Measurements from ENCODE around the gene AGA. TPM values are rescaled to one million over a fixed set of nuclear protein-coding genes. Genes with fewer than 3 reads are reported as not detected.

The AGA gene
- total RNA-seq (9.3 TPM), polyA plus RNA-seq (ENCODE audit: insufficient read depth in 1 of 8, insufficient read length in 8 of 8, low replicate concordance in 1 of 8) (1 to 10 TPM; 3.9 to 9.4 (median 6.7) TPM)
- long read RNA-seq, donor 1, partial matches to known transcripts = 0 of 2 reads
- long read RNA-seq, donor 1, other reads (novel, unspliced or antisense) = 0 of 2 reads
- long read RNA-seq, donor 2 = 0 reads
- long read RNA-seq, donor 3, partial matches to known transcripts = 0 of 4 reads
- long read RNA-seq, donor 3, other reads (novel, unspliced or antisense) = 0 of 4 reads
- long read RNA-seq, donor 4 = 0 reads
- long read RNA-seq, donor 5, partial matches to known transcripts = 0 of 2 reads
- long read RNA-seq, donor 5, other reads (novel, unspliced or antisense) = 0 of 2 reads
- long read RNA-seq, donor 6, transcript AGA-201 (9 exons, 2,107 nt) = major isoform, 5 of 5 reads
- long read RNA-seq, donor 6, partial matches to known transcripts = 0 of 5 reads
- long read RNA-seq, donor 6, other reads (novel, unspliced or antisense) = 0 of 5 reads
- long read RNA-seq, donor 7, partial matches to known transcripts = 0 of 4 reads
- long read RNA-seq, donor 7, other reads (novel, unspliced or antisense) = 0 of 4 reads
- long read RNA-seq, donor 8, partial matches to known transcripts = 0 of 3 reads
- long read RNA-seq, donor 8, other reads (novel, unspliced or antisense) = 0 of 3 reads
- long read RNA-seq, donor 9 = 0 reads
- long read RNA-seq, donor 10, partial matches to known transcripts = 0 of 1 reads
- long read RNA-seq, donor 10, other reads (novel, unspliced or antisense) = 0 of 1 reads
- long read RNA-seq, donor 11, partial matches to known transcripts = 0 of 1 reads
- long read RNA-seq, donor 11, other reads (novel, unspliced or antisense) = 0 of 1 reads

DNA sequence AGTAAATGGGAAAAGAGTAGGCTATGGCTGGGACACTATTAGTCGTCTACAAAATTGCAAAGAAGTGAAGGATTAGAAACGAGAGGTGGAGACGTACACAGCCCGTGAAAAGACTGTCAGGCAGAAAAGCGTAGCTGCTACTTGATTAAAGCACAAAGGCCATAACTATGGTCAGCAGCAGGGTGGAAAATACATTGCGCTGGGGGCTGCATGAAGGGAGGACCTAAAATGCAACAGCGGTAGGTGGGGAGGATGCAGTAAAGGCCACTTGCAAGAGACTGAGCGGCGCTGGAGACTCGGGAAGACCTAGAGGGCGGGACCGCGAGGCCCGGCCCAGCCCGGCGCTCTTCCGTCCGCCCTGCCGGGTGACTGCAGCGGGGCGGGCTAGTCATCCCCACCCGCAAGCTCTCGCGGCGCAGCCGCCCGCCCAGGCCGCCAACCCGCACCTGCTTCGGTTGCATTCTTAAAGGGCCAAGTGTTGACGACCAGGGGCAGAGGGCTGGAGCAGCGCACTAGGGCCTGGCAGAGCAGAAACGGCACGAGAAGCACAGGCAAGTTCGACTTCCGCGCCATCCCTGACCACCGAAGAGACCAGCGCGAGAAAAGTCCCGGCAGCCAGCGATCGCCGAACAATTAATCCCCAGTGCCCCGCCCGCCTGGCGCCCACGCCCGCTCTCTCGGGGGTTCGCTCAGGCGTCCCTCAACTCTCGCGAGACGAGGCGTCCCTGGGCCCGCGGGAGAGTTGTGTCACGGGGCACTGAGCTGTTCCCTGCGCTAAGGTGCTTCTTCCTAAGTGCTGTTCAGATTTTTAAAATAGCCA lies at the start of gene AGA:
TSS of gene AGA (minus strand) at position 635 of the 820 bp plus-strand sequence. CDS start at position 573, 62 bp downstream.
- H3K4me1 ChIP-seq (ENCODE audit: control insufficient read depth, insufficient read depth, low read length) = peaks cover 6% of the 10 kb centered on the region
- DNase-seq = peak; percentile 96
- H3K9me3 ChIP-seq (replicated peaks; ENCODE audit: control insufficient read depth, low read depth, low read length) = no peaks in the 10 kb centered on the region
- peak within 1 kb of the TSS; percentile 64 for H3K4me3 ChIP-seq (ENCODE audit: low read length)
- under 1% methylated on average over 56 of the region's 60 CpGs for WGBS (ENCODE audit: insufficient coverage)
- H3K27ac ChIP-seq (ENCODE audit: low read length) = peak within 1 kb of the TSS; percentile 94
- H3K36me3 ChIP-seq (ENCODE audit: control insufficient read depth, insufficient read depth, low read length) = no peaks in the 10 kb centered on the region
- no peaks in the 10 kb centered on the region for H3K27me3 ChIP-seq (ENCODE audit: control insufficient read depth, insufficient read depth, low read length)

GRCh38 chr4:177492022-177492421 lies 49.8 kb upstream of the AGA start:
- Histone ChIP-seq H3K27me3 (ENCODE audit: control insufficient read depth, insufficient read depth, low read length) (no peaks in the 10 kb centered on the region), H3K9me3 (replicated peaks; ENCODE audit: control insufficient read depth, low read depth, low read length) (no peaks in the 10 kb centered on the region), H3K27ac (ENCODE audit: low read length) (no peak overlapping the region), H3K36me3 (ENCODE audit: control insufficient read depth, insufficient read depth, low read length) (no peaks in the 10 kb centered on the region), H3K4me3 (ENCODE audit: low read length) (no peak overlapping the region), H3K4me1 (ENCODE audit: control insufficient read depth, insufficient read depth, low read length) (no peaks in the 10 kb centered on the region)
- no peak for DNase-seq
- no CpG with 5 or more reads among the region's 5 CpGs for WGBS (ENCODE audit: insufficient coverage)

- Histone ChIP-seq H3K9me3 (replicated peaks; ENCODE audit: control insufficient read depth, low read depth, low read length) (no peaks in the 10 kb centered on the region), H3K4me3 (ENCODE audit: low read length) (no peak overlapping the region), H3K27ac (ENCODE audit: low read length) (no peak overlapping the region), H3K27me3 (ENCODE audit: control insufficient read depth, insufficient read depth, low read length) (no peaks in the 10 kb centered on the region), H3K4me1 (ENCODE audit: control insufficient read depth, insufficient read depth, low read length) (no peaks in the 10 kb centered on the region), H3K36me3 (ENCODE audit: control insufficient read depth, insufficient read depth, low read length) (no peaks in the 10 kb centered on the region)
- WGBS (ENCODE audit: insufficient coverage) = 56% methylated on average over 1 of the region's 2 CpGs
- DNase-seq = no peak
Observed at GRCh38 chr4:177490769-177491168, 48.5 kb upstream of the AGA start.

DNA sequence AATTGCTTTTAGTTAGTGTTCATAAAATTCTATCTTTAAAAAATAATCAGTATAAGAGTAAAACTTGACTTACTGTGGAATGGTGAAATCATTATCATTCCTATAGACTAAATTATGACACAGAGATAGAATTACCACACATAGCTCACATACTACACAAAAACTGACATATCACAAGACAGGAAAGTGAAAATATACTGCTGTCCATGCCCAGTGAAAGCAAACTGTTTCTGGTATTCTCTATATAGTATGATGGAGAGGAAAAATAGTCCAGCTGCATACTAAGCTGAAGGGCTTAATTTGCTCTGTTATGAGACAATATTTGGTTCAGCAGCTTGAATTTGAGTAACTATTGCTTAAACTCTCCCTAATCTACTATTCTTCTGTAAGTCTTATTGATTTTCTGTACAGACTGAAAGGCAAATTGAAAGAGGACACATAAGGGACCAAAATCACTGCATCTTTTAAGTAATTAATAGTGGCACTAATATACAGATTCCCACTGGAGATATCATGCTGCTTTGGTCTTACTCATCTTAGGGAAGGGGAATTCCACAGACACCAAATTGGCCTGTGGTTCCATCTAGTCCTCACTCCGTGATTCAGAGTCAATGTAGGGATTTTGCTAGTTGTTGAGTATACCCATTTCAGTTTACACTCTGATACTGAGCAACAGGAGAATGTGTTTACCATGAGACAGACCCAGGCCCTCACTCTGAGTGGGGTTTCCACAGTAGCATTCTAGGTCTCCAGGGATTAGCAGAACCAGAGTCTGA lies 47.4 kb upstream of the AGA start:
- H3K27me3 ChIP-seq (ENCODE audit: control insufficient read depth, insufficient read depth, low read length) = no peaks in the 10 kb centered on the region
- WGBS (ENCODE audit: insufficient coverage) = no CpG with 5 or more reads among the region's 1 CpG

GRCh38 chr4:177487977-177488376 lies 45.7 kb upstream of the AGA start:
- Histone ChIP-seq H3K27ac (ENCODE audit: low read length) (no peak overlapping the region), H3K9me3 (replicated peaks; ENCODE audit: control insufficient read depth, low read depth, low read length) (no peaks in the 10 kb centered on the region), H3K36me3 (ENCODE audit: control insufficient read depth, insufficient read depth, low read length) (no peaks in the 10 kb centered on the region), H3K27me3 (ENCODE audit: control insufficient read depth, insufficient read depth, low read length) (no peaks in the 10 kb centered on the region), H3K4me1 (ENCODE audit: control insufficient read depth, insufficient read depth, low read length) (no peaks in the 10 kb centered on the region), H3K4me3 (ENCODE audit: low read length) (no peak overlapping the region)
- DNase-seq = no peak
- no CpG with 5 or more reads among the region's 1 CpG for WGBS (ENCODE audit: insufficient coverage)

More for the DNA sequence above, 47.4 kb upstream of the AGA start:
- H3K4me1 ChIP-seq (ENCODE audit: control insufficient read depth, insufficient read depth, low read length) = no peaks in the 10 kb centered on the region
- no peaks in the 10 kb centered on the region for H3K36me3 ChIP-seq (ENCODE audit: control insufficient read depth, insufficient read depth, low read length)
- H3K27ac ChIP-seq (ENCODE audit: low read length) = no peak overlapping the region
- H3K4me3 ChIP-seq (ENCODE audit: low read length) = no peak overlapping the region
- DNase-seq = peak; percentile 5
- no peaks in the 10 kb centered on the region for H3K9me3 ChIP-seq (replicated peaks; ENCODE audit: control insufficient read depth, low read depth, low read length)

DNA sequence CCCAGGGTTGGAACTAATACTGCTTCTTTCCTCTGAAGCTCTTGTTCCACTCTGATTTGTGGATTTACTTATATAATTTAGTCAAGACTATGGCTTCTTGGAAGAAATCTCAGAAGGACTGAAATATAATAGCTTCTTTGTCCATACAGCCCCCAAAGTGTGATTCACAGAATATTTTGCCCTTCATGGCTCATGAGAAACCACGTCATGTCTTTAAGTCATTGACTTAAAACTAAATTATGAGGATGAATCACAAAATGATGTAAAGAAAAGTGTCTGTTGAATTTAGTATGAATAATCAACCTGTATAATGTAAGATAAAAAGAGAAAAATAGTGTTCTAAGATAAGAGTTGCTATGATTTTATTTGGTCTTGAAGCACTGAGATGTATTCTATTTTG lies 43.3 kb upstream of the AGA start:
- no CpG with 5 or more reads among the region's 1 CpG for WGBS (ENCODE audit: insufficient coverage)

GRCh38 chr4:177484613-177485021 lies 42.4 kb upstream of the AGA start:
- DNase-seq = no peak

More for the DNA sequence above, 43.3 kb upstream of the AGA start:
- Histone ChIP-seq H3K27me3 (ENCODE audit: control insufficient read depth, insufficient read depth, low read length) (no peaks in the 10 kb centered on the region), H3K36me3 (ENCODE audit: control insufficient read depth, insufficient read depth, low read length) (no peaks in the 10 kb centered on the region), H3K4me3 (ENCODE audit: low read length) (no peak overlapping the region), H3K4me1 (ENCODE audit: control insufficient read depth, insufficient read depth, low read length) (no peaks in the 10 kb centered on the region), H3K27ac (ENCODE audit: low read length) (no peak overlapping the region), H3K9me3 (replicated peaks; ENCODE audit: control insufficient read depth, low read depth, low read length) (no peaks in the 10 kb centered on the region)
- DNase-seq = no peak

DNA sequence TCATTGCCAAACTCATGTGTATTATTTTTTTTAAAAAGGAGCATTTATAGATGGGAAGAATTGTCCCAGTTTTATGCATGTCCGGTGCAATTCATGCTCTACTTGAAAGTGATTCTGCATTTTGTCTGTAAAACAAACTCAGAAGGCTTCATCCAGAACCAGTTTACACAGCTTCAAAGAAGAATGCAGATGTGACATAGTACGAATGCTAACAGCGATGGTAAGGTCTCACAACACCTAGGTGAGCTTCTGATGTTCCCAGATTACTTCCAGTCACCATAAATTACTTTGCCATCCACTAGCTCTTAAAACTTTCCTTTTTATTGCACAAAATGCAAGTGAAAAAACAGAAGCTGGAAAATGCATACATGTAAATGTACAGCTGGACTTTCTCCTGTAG lies 41.5 kb upstream of the AGA start:
- no peaks in the 10 kb centered on the region for H3K9me3 ChIP-seq (replicated peaks; ENCODE audit: control insufficient read depth, low read depth, low read length)
- DNase-seq = no peak
- no peak overlapping the region for H3K4me3 ChIP-seq (ENCODE audit: low read length)
- H3K27ac ChIP-seq (ENCODE audit: low read length) = no peak overlapping the region
- H3K36me3 ChIP-seq (ENCODE audit: control insufficient read depth, insufficient read depth, low read length) = no peaks in the 10 kb centered on the region
- no CpG with 5 or more reads among the region's 3 CpGs for WGBS (ENCODE audit: insufficient coverage)
- H3K27me3 ChIP-seq (ENCODE audit: control insufficient read depth, insufficient read depth, low read length) = no peaks in the 10 kb centered on the region
- no peaks in the 10 kb centered on the region for H3K4me1 ChIP-seq (ENCODE audit: control insufficient read depth, insufficient read depth, low read length)

More at GRCh38 chr4:177484613-177485021, 42.4 kb upstream of the AGA start:
- 80% methylated on average over 1 of the region's 1 CpG for whole genome bisulfite sequencing (ENCODE audit: insufficient coverage)
- H3K4me1 ChIP-seq (ENCODE audit: control insufficient read depth, insufficient read depth, low read length) = no peaks in the 10 kb centered on the region
- H3K4me3 ChIP-seq (ENCODE audit: low read length) = no peak overlapping the region
- no peaks in the 10 kb centered on the region for H3K27me3 ChIP-seq (ENCODE audit: control insufficient read depth, insufficient read depth, low read length)
- H3K36me3 ChIP-seq (ENCODE audit: control insufficient read depth, insufficient read depth, low read length) = no peaks in the 10 kb centered on the region
- H3K9me3 ChIP-seq (replicated peaks; ENCODE audit: control insufficient read depth, low read depth, low read length) = no peaks in the 10 kb centered on the region
- no peak overlapping the region for H3K27ac ChIP-seq (ENCODE audit: low read length)

DNA sequence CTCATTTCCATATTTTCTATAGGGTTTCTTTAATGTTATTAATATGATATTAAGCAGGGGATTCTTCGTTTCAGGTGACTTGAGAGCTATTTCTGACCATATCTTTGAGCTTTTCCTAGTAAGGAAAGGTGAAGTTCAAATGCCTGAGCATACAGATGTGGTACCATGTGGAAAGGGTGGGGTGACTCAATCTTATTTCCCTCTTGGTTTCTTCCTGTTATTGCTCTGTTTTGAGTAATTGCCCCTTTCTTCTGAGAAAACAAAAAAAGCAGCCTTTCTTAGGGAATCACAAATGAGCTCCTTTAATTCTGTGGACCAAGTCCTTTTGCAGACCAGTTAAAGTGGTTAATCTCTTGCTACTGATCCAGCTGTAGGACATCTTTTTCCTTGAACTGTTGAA lies 41.0 kb upstream of the AGA start:
- Histone ChIP-seq H3K4me1 (ENCODE audit: control insufficient read depth, insufficient read depth, low read length) (no peaks in the 10 kb centered on the region), H3K9me3 (replicated peaks; ENCODE audit: control insufficient read depth, low read depth, low read length) (no peaks in the 10 kb centered on the region), H3K27ac (ENCODE audit: low read length) (no peak overlapping the region), H3K4me3 (ENCODE audit: low read length) (no peak overlapping the region), H3K27me3 (ENCODE audit: control insufficient read depth, insufficient read depth, low read length) (no peaks in the 10 kb centered on the region), H3K36me3 (ENCODE audit: control insufficient read depth, insufficient read depth, low read length) (no peaks in the 10 kb centered on the region)
- WGBS (ENCODE audit: insufficient coverage) = no CpG with 5 or more reads among the region's 1 CpG
- no peak for DNase-seq
